NCI-H226 (cell line): ENCODE results near the gene GH2.
A peak's percentile ranks its signal among the peaks of the same experiment; 100 is the strongest.
"Not testable (repeated sequence)": the region's sequence is repeated elsewhere in the genome, so short reads cannot be mapped to it uniquely, and the experiment has no call there.

Experiments used
- DNase-seq: peaks from one replicate; pipeline ENCODE4 v3.0.0-alpha.2; 2015

The GH2 gene

DNA sequence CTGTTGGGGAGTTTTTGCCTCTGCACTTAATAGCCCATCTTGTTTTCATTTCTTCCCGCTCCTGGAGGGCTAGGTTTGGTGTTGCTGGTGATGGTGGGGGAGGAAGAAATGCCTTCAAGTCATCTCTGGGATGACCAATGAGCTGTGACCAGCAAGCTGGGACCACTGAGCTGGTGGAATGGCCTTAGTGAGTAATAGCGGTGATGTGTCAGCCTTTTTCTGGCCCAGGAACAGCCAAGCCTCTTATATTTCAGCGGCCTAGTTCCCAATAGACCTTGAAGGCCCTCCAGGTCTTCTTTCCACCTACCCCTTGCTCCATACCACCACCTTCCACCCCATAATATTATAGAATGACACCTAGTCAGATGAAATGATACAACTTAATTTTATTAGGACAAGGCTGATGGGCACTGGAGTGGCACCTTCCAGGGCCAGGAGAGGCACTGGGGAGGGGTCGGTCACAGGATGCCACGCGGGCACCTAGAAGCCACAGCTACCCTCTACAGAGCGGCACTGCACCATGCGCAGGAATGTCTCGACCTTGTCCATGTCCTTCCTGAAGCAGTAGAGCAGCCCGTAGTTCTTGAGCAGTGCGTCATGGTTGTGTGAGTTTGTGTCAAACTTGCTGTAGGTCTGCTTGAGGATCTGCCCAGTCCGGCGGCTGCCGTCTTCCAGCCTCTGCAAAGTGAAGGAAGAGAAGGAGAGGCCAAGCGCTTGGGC, 9.9 kb downstream of the GH2 start:
- DNase-seq: not testable (repeated sequence)

DNA sequence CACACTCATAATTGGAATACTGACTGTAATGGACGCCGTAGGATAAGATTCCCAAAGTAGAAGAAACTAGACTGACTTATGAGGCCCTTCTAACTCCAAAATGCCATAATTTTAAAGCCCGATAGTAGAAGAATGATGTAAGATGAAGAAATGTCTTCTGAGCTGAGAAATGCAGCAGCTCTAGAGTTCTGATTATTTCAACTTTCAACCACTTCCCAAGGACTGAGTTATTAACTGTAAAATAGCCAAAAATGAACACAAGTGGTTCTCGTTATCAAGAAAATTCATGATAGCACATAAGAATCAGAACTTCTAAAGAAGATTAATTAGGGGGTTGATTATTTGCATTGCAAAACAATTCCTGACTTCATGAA, 11.5 kb downstream of the GH2 start:
- not testable (repeated sequence) for DNase-seq

DNA sequence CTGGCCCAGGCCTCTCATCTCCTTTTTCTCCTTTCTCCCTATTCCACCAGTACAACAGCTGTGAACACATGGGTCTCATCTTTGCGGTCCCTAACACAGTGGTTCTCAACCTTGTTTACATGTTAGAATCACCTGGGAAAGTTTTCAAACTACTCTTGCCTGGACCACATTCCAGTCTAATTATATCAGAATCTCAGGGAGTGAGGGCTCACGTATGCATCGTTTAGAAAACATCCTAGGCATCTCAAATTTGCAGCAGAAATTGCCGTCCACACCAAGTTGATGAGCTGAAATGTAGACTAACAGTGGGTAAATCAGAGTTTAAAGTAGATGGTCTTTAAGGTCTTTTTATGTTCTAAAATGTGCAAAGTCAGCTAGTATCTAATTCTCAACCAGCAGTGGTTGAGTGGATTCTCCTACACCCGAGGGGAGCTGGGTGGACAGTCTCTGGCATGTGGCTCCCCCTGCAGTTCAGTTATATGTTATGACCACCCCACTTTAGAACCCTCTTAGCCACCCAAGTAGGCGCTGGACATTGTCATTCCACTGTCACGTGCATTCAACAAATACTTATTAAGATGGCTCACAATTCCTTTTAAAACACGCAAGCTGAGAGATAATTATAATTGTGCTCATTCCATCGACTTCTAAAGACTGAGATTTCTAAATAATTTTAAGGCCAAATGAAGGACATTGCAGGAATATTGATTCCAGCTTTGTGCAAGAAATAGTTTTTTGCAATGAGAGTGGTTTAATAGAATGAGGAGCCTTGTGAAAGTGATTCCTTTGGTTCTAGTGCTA, 12.1 kb downstream of the GH2 start:
- DNase-seq: peak; percentile 57

DNA sequence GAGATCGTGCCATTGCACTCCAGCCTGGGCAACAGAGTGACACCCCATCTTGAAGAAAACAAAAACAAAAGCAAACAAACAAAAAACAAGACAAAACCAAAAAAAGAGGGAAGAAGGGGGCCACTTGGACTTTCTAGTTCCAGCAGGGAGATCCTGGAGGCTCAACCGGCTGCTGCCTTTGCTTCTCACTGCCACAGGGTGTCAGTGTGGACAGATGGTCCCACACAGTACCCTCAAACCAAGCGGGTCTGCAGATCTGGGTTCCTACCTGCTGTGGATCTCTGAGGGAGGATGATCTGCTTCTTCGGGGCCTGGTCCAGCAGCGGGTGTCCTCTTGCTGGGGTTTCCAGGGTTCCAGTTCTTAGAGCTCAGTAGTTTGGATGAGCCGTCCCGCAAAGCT, 15.1 kb downstream of the GH2 start:
- DNase-seq: not testable (repeated sequence)

DNA sequence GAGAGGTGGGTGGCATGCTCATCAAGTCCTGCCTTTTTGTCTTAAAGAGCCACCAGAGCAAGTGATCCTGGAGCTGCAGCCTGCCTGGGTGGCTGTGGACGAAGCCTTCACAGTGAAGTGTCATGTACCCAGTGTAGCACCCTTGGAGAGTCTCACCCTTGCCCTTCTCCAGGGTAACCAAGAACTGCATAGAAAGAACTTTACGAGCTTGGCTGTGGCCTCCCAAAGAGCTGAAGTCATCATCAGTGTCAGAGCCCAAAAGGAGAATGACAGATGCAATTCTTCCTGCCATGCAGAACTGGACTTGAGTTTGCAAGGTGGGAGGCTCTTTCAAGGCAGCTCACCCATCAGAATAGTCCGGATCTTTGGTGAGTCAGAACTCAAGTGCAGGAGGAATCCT, 22.5 kb downstream of the GH2 start:
- no peak for DNase-seq

DNA sequence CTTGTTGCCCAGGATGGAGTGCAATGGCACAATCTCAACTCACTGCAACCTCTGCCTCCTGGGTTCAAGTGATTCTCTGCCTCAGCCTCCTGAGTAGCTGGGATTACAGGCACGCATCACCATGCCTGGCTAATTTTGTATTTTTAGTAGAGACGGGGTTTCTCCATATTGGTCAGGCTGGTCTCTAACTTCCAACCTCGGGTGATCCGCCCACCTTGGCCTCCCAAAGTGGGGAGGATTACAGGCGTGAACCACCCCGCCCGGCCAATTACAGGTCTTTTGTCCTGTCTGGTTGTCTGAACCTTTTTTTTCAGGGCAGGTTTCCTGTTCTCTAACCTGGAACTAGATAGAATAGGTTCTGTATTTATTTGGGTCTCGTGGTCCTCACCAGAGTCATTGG, 25.3 kb downstream of the GH2 start:
- DNase-seq: not testable (repeated sequence)

DNA sequence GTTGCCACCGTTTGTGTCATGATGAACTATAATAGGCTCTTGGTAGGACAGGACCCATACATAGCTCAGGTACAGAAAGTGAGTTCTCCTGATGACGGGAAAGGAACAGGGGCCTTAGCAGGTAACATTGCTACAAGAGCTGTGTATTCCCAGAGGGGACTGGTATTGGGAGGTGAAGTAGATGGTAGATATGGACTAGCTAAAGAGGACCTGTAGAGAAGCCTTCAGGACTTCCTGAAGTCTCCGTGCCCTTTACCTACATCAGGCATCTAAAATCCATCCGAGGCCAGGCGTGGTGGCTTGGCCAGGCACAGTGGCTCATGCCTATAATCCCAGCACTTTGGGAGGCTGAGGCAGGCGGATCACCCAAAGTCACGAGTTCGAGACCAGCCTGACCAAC, 26.6 kb downstream of the GH2 start:
- no peak for DNase-seq

DNA sequence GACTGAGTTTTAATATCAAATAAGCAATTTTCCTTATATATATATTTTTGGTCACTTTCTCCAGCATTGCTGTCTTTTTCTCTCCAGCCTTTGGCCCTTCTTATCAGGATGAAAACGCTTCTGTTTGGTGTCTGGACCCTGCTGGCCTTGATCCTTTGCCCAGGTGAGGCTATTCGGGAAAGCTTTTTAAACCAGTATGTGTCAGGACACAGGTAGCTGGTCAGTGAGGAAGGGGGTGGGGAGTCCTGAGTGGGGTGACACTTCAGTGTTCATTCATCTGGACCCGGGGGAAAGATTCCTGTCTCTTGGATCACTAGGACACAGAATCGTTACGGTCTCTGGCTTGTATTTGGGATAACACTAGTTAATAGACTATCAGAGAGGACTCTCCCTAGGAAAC, 27.0 kb downstream of the GH2 start:
- no peak for DNase-seq

DNA sequence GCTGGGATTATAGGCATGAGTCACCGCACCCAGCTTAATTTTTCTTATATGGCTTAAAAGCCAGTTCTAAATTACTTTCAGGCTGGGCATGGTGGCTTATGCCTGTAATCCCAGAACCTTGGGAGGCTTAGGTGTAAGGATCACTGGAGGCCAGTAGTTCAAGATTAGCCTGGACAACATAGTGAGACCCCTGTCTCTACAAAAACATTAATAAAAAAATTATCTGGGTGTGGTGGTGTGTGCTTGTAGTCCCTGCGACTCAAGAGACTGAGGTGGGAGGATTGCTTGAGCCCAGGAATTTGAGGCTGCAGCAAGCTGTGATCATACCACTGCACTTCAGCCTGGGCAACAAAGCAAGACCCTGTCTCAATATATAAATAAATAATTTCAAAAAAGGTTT, 28.5 kb downstream of the GH2 start:
- DNase-seq: no peak

DNA sequence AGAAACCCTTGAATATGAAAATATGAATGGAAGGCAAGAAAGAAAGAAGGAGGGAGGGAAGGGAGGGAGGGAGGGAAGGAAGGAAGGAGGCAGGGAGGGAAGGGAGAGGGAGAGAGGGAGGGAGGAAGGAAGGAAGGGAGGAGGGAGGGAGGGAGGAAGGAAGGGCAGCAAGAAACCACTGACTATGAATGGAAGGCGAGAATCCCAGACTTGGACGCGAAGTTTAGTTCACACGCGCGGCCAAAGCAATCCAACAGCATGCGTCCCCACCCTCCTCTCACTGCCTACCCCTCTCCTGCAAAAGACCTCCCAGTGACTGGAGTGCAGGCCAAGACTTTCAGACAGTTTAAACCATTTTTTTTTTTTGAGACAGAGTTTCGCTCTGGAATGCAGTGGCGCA, 31.3 kb downstream of the GH2 start:
- no peak for DNase-seq

DNA sequence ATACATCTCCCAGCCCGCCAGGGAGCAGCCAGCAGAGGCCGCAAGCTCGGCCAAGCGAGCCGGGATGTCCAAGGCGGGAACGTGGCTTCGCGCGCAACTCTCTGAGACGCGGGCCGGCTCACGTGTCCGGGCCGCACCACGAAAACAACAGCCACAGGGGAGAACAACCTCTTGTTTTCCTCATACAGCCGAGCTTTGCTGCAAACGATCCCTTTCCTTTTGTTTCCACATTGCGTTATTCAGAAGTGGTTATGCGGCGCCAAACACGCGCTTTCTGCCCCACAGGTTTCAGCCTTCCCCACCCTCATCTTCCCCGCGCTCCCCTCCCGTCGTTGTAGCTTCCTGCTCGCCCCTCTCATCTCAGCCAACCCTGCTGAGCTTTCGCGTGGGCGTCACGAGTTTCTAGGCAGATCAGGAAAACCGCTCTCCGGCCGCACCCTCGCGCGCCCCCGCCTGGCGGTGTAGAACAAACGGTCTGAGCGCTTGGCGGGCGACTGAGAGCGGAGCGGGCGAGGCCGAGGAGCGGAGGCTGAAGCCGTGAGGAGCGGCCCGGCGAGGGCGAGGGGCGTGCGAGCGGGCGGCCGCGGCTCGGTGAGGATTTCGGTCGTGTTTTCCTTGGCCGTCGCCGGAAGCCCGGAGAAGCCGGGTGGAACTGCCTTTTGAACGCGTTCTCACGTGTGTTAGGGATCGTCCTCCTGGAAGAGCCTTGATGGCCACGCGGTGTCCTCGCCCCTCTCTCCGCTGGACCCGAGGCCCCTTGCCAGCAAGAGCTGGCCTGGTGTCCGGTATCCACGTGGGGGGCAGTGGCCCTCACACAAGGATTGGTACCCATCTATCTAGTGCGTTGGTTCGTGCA, 32.7 kb downstream of the GH2 start:
- DNase-seq: peak; percentile 54

DNA sequence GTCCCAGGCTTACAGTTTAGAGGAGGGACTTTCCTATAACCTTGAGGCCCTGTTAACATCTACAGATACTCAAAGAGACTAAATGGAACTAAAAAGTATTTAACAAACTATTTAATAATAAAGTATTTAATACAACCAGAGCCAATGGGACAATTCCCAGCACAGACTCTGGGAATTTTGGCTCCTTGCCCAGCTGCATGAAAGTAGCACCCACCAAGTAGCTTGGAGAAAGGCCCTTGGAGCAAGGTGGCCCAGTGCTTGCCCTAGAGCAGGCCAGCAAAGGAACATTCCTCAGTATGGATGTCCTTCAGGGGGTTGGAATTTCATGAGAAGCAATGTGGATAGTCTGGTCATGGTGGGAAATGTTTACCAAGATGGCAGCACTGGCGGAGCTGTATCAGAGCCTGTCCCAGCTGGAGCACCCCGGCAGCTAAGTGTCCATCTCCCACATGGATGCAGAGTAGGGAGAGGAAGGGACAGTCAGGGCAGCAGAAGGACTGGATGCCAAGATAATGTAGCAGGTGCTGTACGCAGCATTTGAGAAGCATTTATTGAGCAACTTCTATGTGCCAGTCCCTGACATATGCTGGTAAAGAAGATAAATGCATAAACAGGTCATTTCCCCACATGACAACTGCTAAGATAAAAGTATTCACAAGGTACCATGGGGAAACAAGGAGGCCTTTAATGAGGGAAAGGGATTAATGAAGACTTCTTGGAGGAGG, 34.1 kb downstream of the GH2 start:
- no peak for DNase-seq

DNA sequence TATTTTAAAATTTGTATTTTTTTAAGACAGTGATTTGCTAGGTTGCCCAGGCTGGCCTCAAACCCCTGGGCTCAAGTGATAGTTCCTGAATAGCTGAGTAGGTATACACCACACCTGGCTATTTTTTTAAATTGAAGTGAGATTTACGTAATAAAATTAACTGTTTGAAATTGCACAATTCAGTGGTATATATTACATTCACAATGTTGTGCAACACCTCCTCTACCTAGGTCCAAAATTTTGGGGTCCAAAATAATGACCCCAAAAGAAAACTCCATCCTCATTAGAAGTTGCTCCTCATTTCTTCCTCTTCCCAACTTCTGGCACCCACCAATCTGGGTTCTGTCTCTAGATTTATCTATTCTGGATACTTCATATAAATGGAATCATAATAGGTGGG, 36.2 kb downstream of the GH2 start:
- no peak for DNase-seq

DNA sequence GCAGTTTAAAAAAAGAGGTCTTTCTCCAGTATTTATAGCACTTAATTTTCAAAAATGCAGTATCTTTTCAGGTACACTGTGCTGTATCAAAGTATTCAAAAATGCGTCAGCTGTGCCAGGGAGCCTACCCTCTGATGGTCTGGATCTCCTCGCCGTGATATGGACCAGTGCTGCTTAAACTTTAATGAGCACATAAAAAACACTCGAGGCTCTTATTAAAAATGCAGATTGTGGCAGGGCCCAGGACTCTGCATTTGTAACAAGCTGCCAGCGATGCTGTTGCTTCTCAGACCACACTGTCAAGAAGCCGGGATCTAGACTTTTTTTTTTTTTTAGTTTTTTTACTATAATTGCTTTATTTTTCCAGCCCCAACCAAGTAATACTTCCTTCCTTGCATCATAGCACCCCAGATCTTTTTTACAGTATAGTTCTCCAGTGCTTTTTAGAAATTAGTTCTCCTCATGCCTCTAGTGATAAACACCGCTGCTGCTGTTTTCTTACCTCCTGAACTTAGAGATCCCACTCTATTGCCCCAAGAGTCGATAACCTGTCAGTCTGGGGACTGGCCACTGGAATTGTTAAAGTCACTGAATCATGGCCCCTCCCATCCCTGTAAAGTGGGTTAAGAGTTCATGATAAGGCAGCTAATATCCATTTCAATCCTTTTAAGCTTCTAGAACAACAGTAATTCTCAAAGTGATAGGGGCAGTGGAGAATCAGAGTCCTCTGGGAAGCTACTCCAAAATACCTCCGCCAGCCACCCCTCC, 37.6 kb downstream of the GH2 start:
- DNase-seq: no peak

DNA sequence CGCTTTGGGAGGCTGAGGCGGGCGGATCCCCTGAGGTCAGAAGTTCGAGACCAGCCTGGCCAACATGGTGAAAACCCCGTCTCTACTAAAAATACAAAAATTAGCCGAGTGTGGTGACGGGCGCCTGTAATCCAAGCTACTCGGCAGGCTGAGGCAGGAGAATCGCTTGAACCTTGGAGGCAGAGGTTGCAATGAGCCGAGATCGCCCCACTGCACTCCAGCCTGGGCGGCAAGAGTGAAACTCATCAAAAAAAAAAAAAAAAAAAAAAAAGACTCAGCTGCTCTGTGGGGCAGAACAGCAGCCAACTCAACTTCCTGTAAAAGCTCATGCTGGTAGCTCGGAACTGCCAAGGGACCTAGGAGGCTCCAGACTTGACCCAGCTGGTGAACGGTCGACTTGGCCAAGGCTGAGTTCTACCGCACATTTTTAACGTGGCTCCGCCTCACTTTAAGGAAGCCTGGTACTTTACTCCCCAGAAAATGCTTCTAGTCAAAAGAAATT, 38.3 kb downstream of the GH2 start:
- DNase-seq: peak; percentile 38

DNA sequence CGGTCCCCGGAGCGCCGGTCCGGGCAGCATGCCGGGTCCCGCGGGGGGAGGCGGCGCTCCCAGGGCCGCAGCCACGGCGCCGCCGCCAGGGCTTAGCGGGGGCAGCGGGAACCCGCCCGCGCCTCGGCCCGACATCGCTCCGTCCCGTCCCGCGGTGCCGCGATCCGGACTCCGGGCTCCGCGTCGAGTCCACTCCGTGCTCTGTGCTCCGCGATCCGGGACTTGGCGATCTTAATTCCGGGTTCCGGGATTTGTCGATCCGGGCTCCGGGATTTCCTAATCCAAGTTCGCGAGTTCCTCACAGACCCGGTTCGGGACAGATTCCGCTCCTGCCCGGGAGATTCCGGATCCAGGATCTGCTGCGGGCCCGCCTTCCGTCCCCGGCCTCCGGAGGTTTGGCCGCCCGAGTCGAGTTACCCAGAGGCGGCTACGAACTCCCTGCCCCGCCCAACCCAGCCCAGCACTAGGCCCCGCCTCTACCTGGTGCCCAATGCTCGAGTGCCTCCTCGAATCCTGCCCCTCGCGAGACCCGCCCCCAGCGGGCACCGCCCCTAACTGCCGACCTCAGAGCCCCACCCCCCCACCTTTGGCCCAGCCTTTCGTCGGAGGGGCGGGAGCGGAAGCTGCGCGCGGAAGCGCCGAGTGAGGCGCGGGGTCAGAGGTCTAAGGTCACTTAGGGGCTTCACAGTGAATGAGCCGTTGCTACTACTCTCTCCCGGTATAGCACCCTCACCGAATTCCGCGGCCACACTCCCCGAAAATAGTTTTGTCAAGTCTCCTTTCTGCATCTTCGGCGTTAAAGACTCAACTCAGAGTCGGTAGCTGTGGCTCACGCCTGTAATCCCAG, 39.0 kb downstream of the GH2 start, which contains the start of gene SMARCD2:
Gene SMARCD2 (minus strand): TSS at position 146 of the 847 bp plus-strand sequence. CDS start 11 bp downstream, at position 135.
- peak; percentile 98 for DNase-seq

DNA sequence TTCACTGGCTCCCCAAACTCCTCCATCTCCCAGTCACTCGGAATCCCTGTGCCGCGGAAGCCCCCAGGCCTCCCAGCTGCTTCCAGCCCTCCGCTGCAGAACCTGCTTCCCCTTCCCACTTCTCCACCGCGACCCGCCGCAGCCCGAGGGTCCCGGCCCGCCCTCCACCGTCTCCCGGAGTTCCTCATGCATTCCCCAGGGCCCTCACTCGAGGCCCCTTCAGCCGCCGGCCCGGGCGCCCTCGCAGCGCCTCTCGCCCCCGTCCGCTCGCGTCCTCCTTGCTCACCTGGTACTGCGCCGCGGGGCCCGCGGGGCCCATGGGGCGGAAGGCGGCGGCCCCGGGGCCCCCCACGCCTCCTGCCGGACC, 39.6 kb downstream of the GH2 start:
- DNase-seq: no peak

DNA sequence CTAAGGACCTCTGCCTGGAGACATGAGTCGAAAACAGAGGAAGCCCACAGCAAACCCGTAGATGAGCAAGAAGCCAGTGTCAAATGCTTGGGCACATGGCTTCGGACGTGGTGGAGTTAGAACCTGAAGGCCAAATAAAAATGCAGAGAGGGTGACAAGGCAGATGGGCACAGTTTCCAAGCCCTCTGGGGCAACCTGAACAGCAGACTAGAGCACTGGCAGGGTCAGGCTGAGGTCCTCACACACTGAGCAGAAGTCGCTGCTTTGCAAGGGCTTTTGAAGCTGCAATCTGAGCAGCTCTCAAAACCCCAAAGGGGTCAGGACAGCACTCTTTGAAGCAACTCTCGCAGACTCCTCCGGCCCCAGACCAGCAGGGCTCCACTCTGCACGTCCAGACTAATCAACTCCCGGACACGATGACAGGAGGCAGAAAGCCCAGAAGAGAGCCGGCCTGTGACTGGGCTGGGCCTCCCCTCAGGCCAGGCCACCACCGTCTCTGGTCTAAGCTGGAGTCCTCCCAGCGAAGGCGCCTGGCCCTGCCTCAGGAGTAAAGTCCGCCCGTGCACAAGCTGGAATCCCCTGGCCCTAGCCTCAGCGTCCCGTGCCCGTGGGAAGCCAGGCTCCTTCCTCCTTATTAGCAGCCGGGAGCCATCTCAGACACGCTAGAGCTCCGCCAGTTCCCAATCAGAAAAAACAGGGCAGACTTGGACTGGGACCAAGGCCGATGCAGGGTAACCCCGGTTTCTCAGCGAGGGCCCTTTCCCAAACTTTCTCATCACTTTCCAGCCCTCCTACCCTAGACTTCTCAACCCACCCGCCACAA, 40.2 kb downstream of the GH2 start:
- peak; percentile 13 for DNase-seq

DNA sequence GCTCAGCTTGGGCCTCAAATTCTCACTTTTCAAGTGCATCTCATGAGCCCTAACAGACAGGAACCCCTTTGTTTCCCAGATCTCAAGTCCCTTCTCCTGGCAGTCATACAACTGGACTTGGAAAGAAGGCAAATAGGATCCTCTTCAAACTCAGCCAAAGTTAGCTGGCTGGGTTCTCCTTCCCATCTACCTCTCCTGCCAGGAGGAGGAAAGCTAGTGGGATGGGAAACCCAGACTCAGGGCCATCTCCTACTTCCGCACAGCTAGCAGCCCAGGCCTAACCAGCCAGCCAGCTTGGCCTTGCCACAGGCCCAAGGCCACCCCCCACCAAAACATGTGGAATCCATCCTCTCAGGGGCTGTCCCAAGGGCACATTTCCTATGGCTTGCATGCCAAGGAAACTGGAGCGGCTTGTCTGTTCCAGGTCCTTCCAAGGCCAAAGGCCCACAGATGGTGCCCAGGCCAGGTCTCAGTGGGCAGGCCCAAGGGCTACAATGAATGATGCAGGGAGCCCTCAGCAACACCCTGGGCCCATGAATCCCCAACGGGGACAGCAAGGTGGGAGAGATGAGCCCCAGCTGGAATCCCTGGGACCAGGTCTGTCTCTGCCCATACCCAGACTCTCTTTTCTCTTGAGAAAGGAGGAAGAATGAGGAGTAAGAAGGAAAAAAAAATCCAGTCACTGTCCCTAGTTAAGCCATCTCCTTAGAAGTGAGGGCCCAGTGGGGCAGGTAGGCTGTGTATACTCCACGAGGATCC, 41.0 kb downstream of the GH2 start:
- no peak for DNase-seq
